Thyroid gland (tissue), 4 donors: ENCODE data around the gene ASGR1. TPM values are rescaled to one million over a fixed set of nuclear protein-coding genes. Genes with fewer than 3 reads are reported as not detected.

Experiments used
- DNase-seq, 2 donors: peaks; one replicate each; pipeline ENCODE4 v3.0.0-alpha.2; 2019
- H3K27ac ChIP-seq, 3 donors: fragments of 200-600 bp; sonication (generic); 1 replicate in 2 of 3; 2 replicates in 1 of 3; pipeline ENCODE4 v1.5.1; 2016 to 2019; ENCODE audit warnings: mild to moderate bottlenecking in 1 of 3, moderate library complexity in 1 of 3
- H3K27me3 ChIP-seq: fragments of 200-600 bp; sonication (generic); one replicate; pipeline ENCODE4 v1.5.1; 2019
- H3K36me3 ChIP-seq, 2 donors: fragments of 200-600 bp; sonication (generic); one replicate each; pipeline ENCODE4 v1.5.1; 2016 to 2019
- H3K4me1 ChIP-seq, 2 donors: fragments of 200-600 bp; sonication (generic); one replicate each; pipeline ENCODE4 v1.5.1; 2017 to 2019
- H3K4me3 ChIP-seq, 3 donors: fragments of 200-600 bp; sonication (generic); replicated peaks in 1 of 3; 1 replicate in 2 of 3; 2 replicates in 1 of 3; pipeline ENCODE4 v1.5.1; 2016; ENCODE audit warnings: mild to moderate bottlenecking in 1 of 3
- H3K9me3 ChIP-seq: fragments of 200-600 bp; sonication (generic); one replicate; pipeline ENCODE4 v1.5.1; 2017
- POLR2A ChIP-seq, 2 donors: fragments of 450-650 bp; IDR thresholded peaks; one replicate each; pipeline ENCODE4 v1.6.1; 2017; ENCODE audit warnings: antibody characterized with exemption in 2 of 2, mild to moderate bottlenecking in 2 of 2, moderate library complexity in 1 of 2
- WGBS, 2 donors: methylation state at CpG; one replicate each; pipeline ENCODE4 v1.1.5; 2017; 5-methylcytosine and 5-hydroxymethylcytosine counted together
- intact Hi-C: fragments of 100-400 bp; cut with DNase I; formaldehyde crosslinking; loops from one replicate; pipeline ENCODE4 v1.15.1; 2023
- total RNA-seq, 4 donors: library from RNA; depleted of rRNA; stranded (reverse); fragments of >200 nt; gene quantifications; one replicate each; pipeline ENCODE4 v1.2.3, GENCODE V29; 2016
- TF ChIP-seq, protein P1 (sequence below), 6 experiments: fragments of 200-600 bp in 3 of 6; fragments of 450-650 bp in 3 of 6; sonication (generic) in 3 of 6; IDR thresholded peaks; one replicate each; pipeline ENCODE4 v1.5.1; 2016 to 2019; ENCODE audit warnings: antibody characterized with exemption in 6 of 6, mild to moderate bottlenecking in 2 of 6, inconsistent platforms in 1 of 6, moderate library complexity in 1 of 6

ASGR1 gene
- total RNA-seq, 4 donors from 2014 or later = 3.0 to 6.5 (median 3.3) TPM; not detected in 1

DNA sequence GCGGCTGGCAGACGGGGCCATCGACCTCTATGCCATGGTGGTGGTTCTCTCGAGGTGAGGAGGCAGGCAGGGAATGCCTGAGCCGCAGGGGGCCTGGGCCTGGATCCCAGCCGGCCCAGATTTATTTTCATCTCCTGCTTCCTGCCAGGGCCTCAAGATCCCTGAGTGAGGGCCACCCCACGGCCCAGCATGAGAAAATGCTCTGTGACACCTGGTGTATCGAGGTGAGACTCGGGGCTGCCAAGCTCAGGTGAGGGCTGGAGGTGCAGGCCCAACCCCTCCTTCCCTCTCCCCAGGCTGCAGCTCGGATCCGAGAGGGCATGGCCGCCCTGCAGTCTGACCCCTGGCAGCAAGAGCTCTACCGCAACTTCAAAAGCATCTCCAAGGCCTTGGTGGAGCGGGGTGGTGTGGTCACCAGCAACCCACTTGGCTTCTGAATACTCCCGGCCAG is 45.5 kb upstream of the ASGR1 start:
- intact Hi-C loops = no loop called here

GRCh38 chr17:7224110-7224509 is 44.9 kb upstream of the ASGR1 start:
- H3K27me3 ChIP-seq = no peaks in the 10 kb centered on the region
- intact Hi-C loops = no loop called here
- TF ChIP-seq POLR2A (IDR thresholded peaks at IDR 0.05) = no peak
- TF ChIP-seq, protein P1, sequence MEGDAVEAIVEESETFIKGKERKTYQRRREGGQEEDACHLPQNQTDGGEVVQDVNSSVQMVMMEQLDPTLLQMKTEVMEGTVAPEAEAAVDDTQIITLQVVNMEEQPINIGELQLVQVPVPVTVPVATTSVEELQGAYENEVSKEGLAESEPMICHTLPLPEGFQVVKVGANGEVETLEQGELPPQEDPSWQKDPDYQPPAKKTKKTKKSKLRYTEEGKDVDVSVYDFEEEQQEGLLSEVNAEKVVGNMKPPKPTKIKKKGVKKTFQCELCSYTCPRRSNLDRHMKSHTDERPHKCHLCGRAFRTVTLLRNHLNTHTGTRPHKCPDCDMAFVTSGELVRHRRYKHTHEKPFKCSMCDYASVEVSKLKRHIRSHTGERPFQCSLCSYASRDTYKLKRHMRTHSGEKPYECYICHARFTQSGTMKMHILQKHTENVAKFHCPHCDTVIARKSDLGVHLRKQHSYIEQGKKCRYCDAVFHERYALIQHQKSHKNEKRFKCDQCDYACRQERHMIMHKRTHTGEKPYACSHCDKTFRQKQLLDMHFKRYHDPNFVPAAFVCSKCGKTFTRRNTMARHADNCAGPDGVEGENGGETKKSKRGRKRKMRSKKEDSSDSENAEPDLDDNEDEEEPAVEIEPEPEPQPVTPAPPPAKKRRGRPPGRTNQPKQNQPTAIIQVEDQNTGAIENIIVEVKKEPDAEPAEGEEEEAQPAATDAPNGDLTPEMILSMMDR (IDR thresholded peaks at IDR 0.05) = no peak
- no peak overlapping the region for H3K27ac ChIP-seq
- peaks cover 13 to 24% of the 10 kb centered on the region in 2 donors for H3K4me1 ChIP-seq
- no peaks in the 10 kb centered on the region for H3K9me3 ChIP-seq
- H3K4me3 ChIP-seq = no peak overlapping the region
- WGBS, 2 donors = 77 to 83% methylated on average over 3 of the region's 10 CpGs
- H3K36me3 ChIP-seq = peaks cover 65 to 71% of the 10 kb centered on the region in 2 donors
- no peak for DNase-seq

More for the DNA sequence above, 45.5 kb upstream of the ASGR1 start:
- H3K4me3 ChIP-seq = no peak overlapping the region
- TF ChIP-seq POLR2A (IDR thresholded peaks at IDR 0.05) = no peak
- TF ChIP-seq, protein P1 (IDR thresholded peaks at IDR 0.05) = no peak
- peaks cover 71 to 77% of the 10 kb centered on the region in 2 donors for H3K36me3 ChIP-seq
- no peak overlapping the region for H3K27ac ChIP-seq
- no peaks in the 10 kb centered on the region for H3K27me3 ChIP-seq
- 83 to 85% methylated on average over 1 to 9 of the region's 15 CpGs for WGBS, 2 donors
- H3K4me1 ChIP-seq = peaks cover 13 to 21% of the 10 kb centered on the region in 2 donors
- DNase-seq = no peak
- H3K9me3 ChIP-seq = no peaks in the 10 kb centered on the region

DNA sequence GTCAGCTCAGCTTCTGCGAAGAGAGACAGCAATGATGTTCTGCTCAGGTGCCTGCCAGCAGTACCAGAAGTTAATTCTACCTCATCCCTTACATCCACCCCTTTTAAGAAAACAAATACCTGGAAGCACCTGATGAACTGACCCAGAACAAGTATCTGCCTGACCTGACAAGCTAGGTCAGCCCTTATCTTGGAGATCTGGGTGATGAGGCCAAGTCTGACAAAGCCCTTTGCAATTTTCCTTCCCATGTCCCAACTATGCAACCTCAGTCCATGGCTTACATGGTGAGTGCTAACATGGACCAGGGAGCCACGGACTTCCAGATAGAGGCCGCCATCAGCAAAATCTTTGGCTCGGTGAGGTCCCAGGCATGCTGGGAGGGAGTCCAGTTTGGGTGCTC is 44.2 kb upstream of the ASGR1 start:
- H3K27me3 ChIP-seq = no peaks in the 10 kb centered on the region
- DNase-seq = no peak
- peaks cover 58 to 64% of the 10 kb centered on the region in 2 donors for H3K36me3 ChIP-seq
- TF ChIP-seq POLR2A (IDR thresholded peaks at IDR 0.05) = no peak
- TF ChIP-seq, protein P1 (IDR thresholded peaks at IDR 0.05) = no peak
- no peak overlapping the region for H3K4me3 ChIP-seq
- H3K27ac ChIP-seq = no peak overlapping the region
- intact Hi-C loops = no loop called here
- WGBS, 2 donors = 90 to 91% methylated on average over 4 of the region's 4 CpGs
- H3K9me3 ChIP-seq = no peaks in the 10 kb centered on the region
- H3K4me1 ChIP-seq = peaks cover 13 to 31% of the 10 kb centered on the region in 2 donors

DNA sequence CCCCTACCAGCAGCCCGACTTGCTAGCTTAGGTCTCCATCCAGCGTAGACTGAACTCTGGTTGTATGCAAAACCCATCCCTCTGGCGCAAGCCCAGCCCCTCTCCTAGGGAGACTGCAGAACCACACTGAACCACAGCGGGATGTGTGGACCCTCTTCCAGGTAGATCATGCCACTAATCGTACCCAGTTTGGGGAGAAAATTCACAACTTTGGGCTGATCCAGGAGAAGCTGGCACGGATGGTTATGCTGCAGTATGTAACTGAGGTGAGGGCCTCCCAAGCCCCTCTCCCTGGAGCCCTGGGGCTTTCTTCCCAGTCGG is 43.8 kb upstream of the ASGR1 start:
- WGBS, 2 donors = 77 to 94% methylated on average over 4 to 7 of the region's 7 CpGs
- intact Hi-C loops = no loop called here
- peaks cover 58 to 61% of the 10 kb centered on the region in 2 donors for H3K36me3 ChIP-seq
- H3K4me1 ChIP-seq = peaks cover 17 to 36% of the 10 kb centered on the region in 2 donors
- no peak for TF ChIP-seq POLR2A (IDR thresholded peaks at IDR 0.05)
- TF ChIP-seq, protein P1 (IDR thresholded peaks at IDR 0.05) = no peak
- no peaks in the 10 kb centered on the region for H3K27me3 ChIP-seq
- H3K4me3 ChIP-seq = no peak overlapping the region
- DNase-seq = no peak
- H3K27ac ChIP-seq = no peak overlapping the region
- no peaks in the 10 kb centered on the region for H3K9me3 ChIP-seq

DNA sequence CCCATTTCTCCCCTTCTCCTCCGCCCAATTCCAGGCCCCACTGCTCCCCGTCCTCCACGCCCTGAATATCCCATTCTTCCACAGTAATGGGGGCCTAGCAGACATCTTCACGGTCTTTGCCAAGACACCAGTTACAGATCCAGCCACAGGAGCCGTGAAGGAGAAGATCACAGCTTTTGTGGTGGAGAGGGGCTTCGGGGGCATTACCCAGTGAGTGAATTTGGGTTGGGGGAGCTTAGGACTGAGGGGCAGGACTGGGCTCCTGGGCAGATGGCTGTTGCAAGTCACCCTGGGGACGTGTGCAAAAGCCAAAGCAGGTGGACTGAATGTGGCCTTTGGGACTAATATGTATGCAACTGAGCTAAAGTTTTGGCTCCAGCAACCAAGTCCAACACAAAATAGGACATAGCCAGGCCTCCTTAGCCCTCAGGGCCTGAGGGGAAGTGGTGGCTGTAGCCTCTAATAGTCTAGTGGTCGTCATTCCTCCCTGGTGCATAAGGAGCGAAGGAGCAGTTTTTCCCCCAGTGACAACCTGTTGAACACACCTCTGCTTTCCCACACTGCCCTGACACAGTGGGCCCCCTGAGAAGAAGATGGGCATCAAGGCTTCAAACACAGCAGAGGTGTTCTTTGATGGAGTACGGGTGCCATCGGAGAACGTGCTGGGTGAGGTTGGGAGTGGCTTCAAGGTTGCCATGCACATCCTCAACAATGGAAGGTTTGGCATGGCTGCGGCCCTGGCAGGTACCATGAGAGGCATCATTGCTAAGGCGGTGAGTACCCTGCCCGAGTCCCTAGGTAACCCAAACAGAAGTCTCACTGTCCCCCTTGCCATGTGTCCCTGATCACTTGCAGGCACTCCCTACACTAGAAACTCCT is 43.2 kb upstream of the ASGR1 start:
- 91% methylated on average over 13 to 14 of the region's 15 CpGs for WGBS, 2 donors
- Histone ChIP-seq H3K9me3 (no peaks in the 10 kb centered on the region), H3K4me3 (no peak overlapping the region), H3K4me1 (peaks cover 21 to 40% of the 10 kb centered on the region in 2 donors), H3K27me3 (no peaks in the 10 kb centered on the region), H3K27ac (peak overlapping the region in 1 of 3 donors; percentile 97), H3K36me3 (peaks cover 56 to 61% of the 10 kb centered on the region in 2 donors)
- TF ChIP-seq, protein P1 (IDR thresholded peaks at IDR 0.05) = no peak
- peak in 1 of 2 donors; percentile 9 for TF ChIP-seq POLR2A (IDR thresholded peaks at IDR 0.05)
- intact Hi-C loops = no loop called here
- no peak for DNase-seq
